K562 (cell line): Measurements from ENCODE around the gene DCDC2. TPM values are rescaled to one million over a fixed set of nuclear protein-coding genes. Genes with fewer than 3 reads are reported as not detected.

ENCODE experiments used
- EHMT2 ChIP-seq: fragments of 450-650 bp; IDR thresholded peaks from 2 replicates; pipeline ENCODE4 v1.6.1; 2018; ENCODE audit warnings: antibody characterized with exemption
- GTF2A2 ChIP-seq: IDR thresholded peaks from 2 replicates; pipeline ENCODE4 v1.6.1; 2016; ENCODE audit warnings: mild to moderate bottlenecking, missing genetic modification characterization, missing compliant biosample characterization
- KDM5B ChIP-seq: fragments of 200-600 bp; sonication (generic); IDR thresholded peaks from 2 replicates; pipeline ENCODE4 v1.6.1; 2012; ENCODE audit warnings: low read depth, mild to moderate bottlenecking, moderate library complexity, low read length, control low read depth, inconsistent platforms; ENCODE audit not compliant: insufficient replicate concordance
- RBM17 ChIP-seq: fragments of 200-400 bp; formaldehyde crosslinking; IDR thresholded peaks from 2 replicates; pipeline ENCODE4 v1.6.1; 2017; ENCODE audit warnings: low read depth, mild to moderate bottlenecking, low read length, borderline replicate concordance
- YBX1 ChIP-seq: fragments of 450-650 bp; IDR thresholded peaks from 2 replicates; pipeline ENCODE4 v1.7.1; 2016; ENCODE audit warnings: mild to moderate bottlenecking
- ZC3H8 ChIP-seq: fragments of 450-650 bp; IDR thresholded peaks from 2 replicates; pipeline ENCODE4 v1.6.1; 2017
- ZNF140 ChIP-seq: fragments of 250-450 bp; sonication (Bioruptor Pico); IDR thresholded peaks from 2 replicates; pipeline ENCODE4 v1.8.0; 2021; ENCODE audit warnings: moderate library complexity, mild to moderate bottlenecking, inconsistent platforms
- polyA plus RNA-seq, 8 experiments: library from polyadenylated mRNA; depleted of rRNA in 4 of 8; stranded (reverse) in 5 of 8; unstranded in 3 of 8; fragments of >200 nt; fragmentation: Nextera tagmentation in 2 of 8; fragmentation: Illumina TruSeq in 1 of 8; extraction: Ambion mirVana in 2 of 8; extraction: Trizol in 1 of 8; gene quantifications; 2 replicates each; pipeline versions ENCODE4 v1.2.1 to v1.2.3, GENCODE V29; 2011 to 2014; ENCODE audit warnings: inconsistent platforms in 1 of 8, missing spikeins in 1 of 8
- total RNA-seq, 7 experiments: library from RNA; depleted of rRNA in 6 of 7; stranded (reverse); fragments of >200 nt in 6 of 7; fragmentation: Illumina TruSeq in 2 of 7; extraction: Trizol in 2 of 7; gene quantifications; 2 replicates each; pipeline versions ENCODE4 v1.2.1 to v1.2.3, GENCODE V29; 2011 to 2021; ENCODE audit warnings: low replicate concordance in 1 of 7
- TF ChIP-seq, protein P1 (sequence below): fragments of 200-600 bp; sonication (generic); IDR thresholded peaks from one replicate; pipeline ENCODE4 v1.6.1; 2012; ENCODE audit warnings: mild to moderate bottlenecking, low read depth, low read length, inconsistent platforms
- TF ChIP-seq, protein P2 (sequence below): fragments of 450-650 bp; IDR thresholded peaks from 2 replicates; pipeline ENCODE4 v1.6.1; 2014; ENCODE audit warnings: low read depth, mild to moderate bottlenecking, moderate library complexity, borderline replicate concordance
- TF ChIP-seq, protein P3 (sequence below): fragments of 450-650 bp; IDR thresholded peaks from 2 replicates; pipeline ENCODE4 v1.6.1; 2016; ENCODE audit warnings: mild to moderate bottlenecking
- TF ChIP-seq, protein P4 (sequence below): fragments of 250-450 bp; sonication (Bioruptor Pico); IDR thresholded peaks from 2 replicates; pipeline ENCODE4 v1.4.0; 2020; ENCODE audit warnings: mild to moderate bottlenecking, moderate library complexity

DCDC2 gene
- total and polyA plus RNA-seq, 9 of the 15 experiments (the other 6 are each of a cell fraction or from before 2014, with no cell fraction given): 0.04 TPM; not detected in 8

DNA sequence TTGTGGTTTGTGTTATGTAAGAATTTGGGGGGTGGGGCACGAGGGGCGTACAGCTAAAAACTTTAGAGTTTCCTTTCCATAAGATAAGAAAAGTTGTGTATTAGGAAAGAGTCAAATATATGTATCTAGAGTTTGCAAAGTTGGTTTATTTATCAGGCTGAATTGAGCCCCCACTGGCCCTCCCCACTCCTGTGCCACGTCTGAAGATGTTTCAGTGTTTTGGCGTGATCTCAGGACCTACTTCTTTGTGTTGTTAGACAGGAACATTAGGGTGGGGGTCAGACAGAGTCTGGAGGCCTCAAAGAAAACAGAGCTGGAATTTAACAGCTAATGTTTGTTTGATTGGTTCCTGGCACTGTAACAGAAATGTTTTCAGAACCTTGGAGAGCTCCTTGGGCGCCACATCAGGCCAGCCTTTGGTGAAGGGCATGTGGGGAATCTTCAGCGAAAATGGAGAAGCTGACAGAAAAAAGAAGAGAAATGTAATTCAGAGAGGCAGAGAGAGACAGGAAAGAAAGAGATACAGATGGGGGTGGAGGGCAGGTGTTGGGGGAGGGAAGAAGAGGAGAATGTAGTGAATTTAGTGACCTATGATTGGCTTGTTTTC is 231.2 kb downstream of the DCDC2 start (continued):
- TF ChIP-seq, protein P1, sequence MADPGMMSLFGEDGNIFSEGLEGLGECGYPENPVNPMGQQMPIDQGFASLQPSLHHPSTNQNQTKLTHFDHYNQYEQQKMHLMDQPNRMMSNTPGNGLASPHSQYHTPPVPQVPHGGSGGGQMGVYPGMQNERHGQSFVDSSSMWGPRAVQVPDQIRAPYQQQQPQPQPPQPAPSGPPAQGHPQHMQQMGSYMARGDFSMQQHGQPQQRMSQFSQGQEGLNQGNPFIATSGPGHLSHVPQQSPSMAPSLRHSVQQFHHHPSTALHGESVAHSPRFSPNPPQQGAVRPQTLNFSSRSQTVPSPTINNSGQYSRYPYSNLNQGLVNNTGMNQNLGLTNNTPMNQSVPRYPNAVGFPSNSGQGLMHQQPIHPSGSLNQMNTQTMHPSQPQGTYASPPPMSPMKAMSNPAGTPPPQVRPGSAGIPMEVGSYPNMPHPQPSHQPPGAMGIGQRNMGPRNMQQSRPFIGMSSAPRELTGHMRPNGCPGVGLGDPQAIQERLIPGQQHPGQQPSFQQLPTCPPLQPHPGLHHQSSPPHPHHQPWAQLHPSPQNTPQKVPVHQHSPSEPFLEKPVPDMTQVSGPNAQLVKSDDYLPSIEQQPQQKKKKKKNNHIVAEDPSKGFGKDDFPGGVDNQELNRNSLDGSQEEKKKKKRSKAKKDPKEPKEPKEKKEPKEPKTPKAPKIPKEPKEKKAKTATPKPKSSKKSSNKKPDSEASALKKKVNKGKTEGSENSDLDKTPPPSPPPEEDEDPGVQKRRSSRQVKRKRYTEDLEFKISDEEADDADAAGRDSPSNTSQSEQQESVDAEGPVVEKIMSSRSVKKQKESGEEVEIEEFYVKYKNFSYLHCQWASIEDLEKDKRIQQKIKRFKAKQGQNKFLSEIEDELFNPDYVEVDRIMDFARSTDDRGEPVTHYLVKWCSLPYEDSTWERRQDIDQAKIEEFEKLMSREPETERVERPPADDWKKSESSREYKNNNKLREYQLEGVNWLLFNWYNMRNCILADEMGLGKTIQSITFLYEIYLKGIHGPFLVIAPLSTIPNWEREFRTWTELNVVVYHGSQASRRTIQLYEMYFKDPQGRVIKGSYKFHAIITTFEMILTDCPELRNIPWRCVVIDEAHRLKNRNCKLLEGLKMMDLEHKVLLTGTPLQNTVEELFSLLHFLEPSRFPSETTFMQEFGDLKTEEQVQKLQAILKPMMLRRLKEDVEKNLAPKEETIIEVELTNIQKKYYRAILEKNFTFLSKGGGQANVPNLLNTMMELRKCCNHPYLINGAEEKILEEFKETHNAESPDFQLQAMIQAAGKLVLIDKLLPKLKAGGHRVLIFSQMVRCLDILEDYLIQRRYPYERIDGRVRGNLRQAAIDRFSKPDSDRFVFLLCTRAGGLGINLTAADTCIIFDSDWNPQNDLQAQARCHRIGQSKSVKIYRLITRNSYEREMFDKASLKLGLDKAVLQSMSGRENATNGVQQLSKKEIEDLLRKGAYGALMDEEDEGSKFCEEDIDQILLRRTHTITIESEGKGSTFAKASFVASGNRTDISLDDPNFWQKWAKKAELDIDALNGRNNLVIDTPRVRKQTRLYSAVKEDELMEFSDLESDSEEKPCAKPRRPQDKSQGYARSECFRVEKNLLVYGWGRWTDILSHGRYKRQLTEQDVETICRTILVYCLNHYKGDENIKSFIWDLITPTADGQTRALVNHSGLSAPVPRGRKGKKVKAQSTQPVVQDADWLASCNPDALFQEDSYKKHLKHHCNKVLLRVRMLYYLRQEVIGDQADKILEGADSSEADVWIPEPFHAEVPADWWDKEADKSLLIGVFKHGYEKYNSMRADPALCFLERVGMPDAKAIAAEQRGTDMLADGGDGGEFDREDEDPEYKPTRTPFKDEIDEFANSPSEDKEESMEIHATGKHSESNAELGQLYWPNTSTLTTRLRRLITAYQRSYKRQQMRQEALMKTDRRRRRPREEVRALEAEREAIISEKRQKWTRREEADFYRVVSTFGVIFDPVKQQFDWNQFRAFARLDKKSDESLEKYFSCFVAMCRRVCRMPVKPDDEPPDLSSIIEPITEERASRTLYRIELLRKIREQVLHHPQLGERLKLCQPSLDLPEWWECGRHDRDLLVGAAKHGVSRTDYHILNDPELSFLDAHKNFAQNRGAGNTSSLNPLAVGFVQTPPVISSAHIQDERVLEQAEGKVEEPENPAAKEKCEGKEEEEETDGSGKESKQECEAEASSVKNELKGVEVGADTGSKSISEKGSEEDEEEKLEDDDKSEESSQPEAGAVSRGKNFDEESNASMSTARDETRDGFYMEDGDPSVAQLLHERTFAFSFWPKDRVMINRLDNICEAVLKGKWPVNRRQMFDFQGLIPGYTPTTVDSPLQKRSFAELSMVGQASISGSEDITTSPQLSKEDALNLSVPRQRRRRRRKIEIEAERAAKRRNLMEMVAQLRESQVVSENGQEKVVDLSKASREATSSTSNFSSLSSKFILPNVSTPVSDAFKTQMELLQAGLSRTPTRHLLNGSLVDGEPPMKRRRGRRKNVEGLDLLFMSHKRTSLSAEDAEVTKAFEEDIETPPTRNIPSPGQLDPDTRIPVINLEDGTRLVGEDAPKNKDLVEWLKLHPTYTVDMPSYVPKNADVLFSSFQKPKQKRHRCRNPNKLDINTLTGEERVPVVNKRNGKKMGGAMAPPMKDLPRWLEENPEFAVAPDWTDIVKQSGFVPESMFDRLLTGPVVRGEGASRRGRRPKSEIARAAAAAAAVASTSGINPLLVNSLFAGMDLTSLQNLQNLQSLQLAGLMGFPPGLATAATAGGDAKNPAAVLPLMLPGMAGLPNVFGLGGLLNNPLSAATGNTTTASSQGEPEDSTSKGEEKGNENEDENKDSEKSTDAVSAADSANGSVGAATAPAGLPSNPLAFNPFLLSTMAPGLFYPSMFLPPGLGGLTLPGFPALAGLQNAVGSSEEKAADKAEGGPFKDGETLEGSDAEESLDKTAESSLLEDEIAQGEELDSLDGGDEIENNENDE: no peak
- TF ChIP-seq ZNF140 (CRISPR knock-in tag): no peak
- TF ChIP-seq EHMT2: peak; percentile 98
- TF ChIP-seq, protein P2, sequence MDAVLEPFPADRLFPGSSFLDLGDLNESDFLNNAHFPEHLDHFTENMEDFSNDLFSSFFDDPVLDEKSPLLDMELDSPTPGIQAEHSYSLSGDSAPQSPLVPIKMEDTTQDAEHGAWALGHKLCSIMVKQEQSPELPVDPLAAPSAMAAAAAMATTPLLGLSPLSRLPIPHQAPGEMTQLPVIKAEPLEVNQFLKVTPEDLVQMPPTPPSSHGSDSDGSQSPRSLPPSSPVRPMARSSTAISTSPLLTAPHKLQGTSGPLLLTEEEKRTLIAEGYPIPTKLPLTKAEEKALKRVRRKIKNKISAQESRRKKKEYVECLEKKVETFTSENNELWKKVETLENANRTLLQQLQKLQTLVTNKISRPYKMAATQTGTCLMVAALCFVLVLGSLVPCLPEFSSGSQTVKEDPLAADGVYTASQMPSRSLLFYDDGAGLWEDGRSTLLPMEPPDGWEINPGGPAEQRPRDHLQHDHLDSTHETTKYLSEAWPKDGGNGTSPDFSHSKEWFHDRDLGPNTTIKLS: no peak
- TF ChIP-seq, protein P3, sequence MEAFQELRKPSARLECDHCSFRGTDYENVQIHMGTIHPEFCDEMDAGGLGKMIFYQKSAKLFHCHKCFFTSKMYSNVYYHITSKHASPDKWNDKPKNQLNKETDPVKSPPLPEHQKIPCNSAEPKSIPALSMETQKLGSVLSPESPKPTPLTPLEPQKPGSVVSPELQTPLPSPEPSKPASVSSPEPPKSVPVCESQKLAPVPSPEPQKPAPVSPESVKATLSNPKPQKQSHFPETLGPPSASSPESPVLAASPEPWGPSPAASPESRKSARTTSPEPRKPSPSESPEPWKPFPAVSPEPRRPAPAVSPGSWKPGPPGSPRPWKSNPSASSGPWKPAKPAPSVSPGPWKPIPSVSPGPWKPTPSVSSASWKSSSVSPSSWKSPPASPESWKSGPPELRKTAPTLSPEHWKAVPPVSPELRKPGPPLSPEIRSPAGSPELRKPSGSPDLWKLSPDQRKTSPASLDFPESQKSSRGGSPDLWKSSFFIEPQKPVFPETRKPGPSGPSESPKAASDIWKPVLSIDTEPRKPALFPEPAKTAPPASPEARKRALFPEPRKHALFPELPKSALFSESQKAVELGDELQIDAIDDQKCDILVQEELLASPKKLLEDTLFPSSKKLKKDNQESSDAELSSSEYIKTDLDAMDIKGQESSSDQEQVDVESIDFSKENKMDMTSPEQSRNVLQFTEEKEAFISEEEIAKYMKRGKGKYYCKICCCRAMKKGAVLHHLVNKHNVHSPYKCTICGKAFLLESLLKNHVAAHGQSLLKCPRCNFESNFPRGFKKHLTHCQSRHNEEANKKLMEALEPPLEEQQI: 0 out of 2 replicates have a peak, but pooled peaks have one; percentile 27
- no peak for TF ChIP-seq YBX1
- TF ChIP-seq ZC3H8: no peak
- TF ChIP-seq, protein P4, sequence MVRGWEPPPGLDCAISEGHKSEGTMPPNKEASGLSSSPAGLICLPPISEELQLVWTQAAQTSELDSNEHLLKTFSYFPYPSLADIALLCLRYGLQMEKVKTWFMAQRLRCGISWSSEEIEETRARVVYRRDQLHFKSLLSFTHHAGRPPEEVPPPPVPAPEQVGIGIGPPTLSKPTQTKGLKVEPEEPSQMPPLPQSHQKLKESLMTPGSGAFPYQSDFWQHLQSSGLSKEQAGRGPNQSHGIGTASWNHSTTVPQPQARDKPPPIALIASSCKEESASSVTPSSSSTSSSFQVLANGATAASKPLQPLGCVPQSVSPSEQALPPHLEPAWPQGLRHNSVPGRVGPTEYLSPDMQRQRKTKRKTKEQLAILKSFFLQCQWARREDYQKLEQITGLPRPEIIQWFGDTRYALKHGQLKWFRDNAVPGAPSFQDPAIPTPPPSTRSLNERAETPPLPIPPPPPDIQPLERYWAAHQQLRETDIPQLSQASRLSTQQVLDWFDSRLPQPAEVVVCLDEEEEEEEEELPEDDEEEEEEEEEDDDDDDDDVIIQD: no peak
- no peak for TF ChIP-seq GTF2A2 (tag)
- no peak for TF ChIP-seq KDM5B
- no peak for TF ChIP-seq RBM17
